Ureter (tissue), 1 donor: ENCODE data around the gene WDR45B. TPM values are rescaled to one million over a fixed set of nuclear protein-coding genes. Genes with fewer than 3 reads are reported as not detected.

Source experiments
- DNase-seq: peaks from one replicate; pipeline ENCODE4 v3.0.0-alpha.2; 2020; ENCODE audit warnings: low spot score
- total RNA-seq: library from RNA; stranded (reverse); gene quantifications from one replicate; pipeline ENCODE4 v1.2.4, GENCODE V29; 2023
- donor health status: DM: yes; HTN: yes; CAD: no.

The WDR45B gene
- total RNA-seq, 1 donor from 2014 or later = 96.0 TPM

- DNase-seq = no peak
These were observed 29.2 kb upstream of the WDR45B start for GRCh38 chr17:82677353-82677925.

- no peak for DNase-seq
These were observed 27.4 kb upstream of the WDR45B start for GRCh38 chr17:82675476-82676245.

- DNase-seq = no peak
These were observed 26.6 kb upstream of the WDR45B start for GRCh38 chr17:82674656-82675475.

- DNase-seq = no peak
These were observed 22.6 kb upstream of the WDR45B start for GRCh38 chr17:82670661-82671450.

GRCh38 chr17:82668631-82669099 is 20.4 kb upstream of the WDR45B start:
- DNase-seq = peak; percentile 74

- DNase-seq = no peak
These were observed 19.9 kb upstream of the WDR45B start for GRCh38 chr17:82668024-82668630.

- no peak for DNase-seq
These were observed 19.4 kb upstream of the WDR45B start for GRCh38 chr17:82667668-82668000.

GRCh38 chr17:82666931-82667667 is 18.9 kb upstream of the WDR45B start:
- no peak for DNase-seq

- DNase-seq = no peak
These were observed 17.6 kb upstream of the WDR45B start for GRCh38 chr17:82665891-82666290.

GRCh38 chr17:82665217-82665616 is 17.0 kb upstream of the WDR45B start:
- no peak for DNase-seq

GRCh38 chr17:82664701-82665182 is 16.5 kb upstream of the WDR45B start:
- DNase-seq = no peak

GRCh38 chr17:82664276-82664575 is 16.0 kb upstream of the WDR45B start:
- no peak for DNase-seq

- DNase-seq = no peak
These were observed 15.4 kb upstream of the WDR45B start for GRCh38 chr17:82663381-82664275.

- no peak for DNase-seq
These were observed 14.5 kb upstream of the WDR45B start for GRCh38 chr17:82662711-82663261.

GRCh38 chr17:82661717-82662683 is 13.8 kb upstream of the WDR45B start:
- no peak for DNase-seq

- no peak for DNase-seq
These were observed 11.6 kb upstream of the WDR45B start for GRCh38 chr17:82659886-82660285.

- no peak for DNase-seq
These were observed 10.7 kb upstream of the WDR45B start for GRCh38 chr17:82658796-82659452.

GRCh38 chr17:82658331-82658730 is 10.1 kb upstream of the WDR45B start:
- DNase-seq = no peak
